ENCODE data around the gene RGS13. TPM values are rescaled to one million over a fixed set of nuclear protein-coding genes. Genes with fewer than 3 reads are reported as not detected.

RGS13 gene
- total and polyA plus RNA-seq, 7 donors: 0.36 to 7.8 (median 1.2) TPM; not detected in 2

GRCh38 chr1:192592981-192593708 is 42.8 kb upstream of the RGS13 start:
- Histone ChIP-seq H3K27ac (peak overlapping the region; percentile 75 to 83 (median 80)), H3K36me3 (no peaks in the 10 kb centered on the region), H3K27me3 (no peaks in the 10 kb centered on the region), H3K4me1 (peaks cover 0 to 22% (median 15%) of the 10 kb centered on the region in 4 donors), H3K4me3 (peak overlapping the region in 2 of 4 donors; percentile 9 to 10), H3K9me3 (no peaks in the 10 kb centered on the region)
- WGBS, 2 donors: 94% methylated on average over 2 of the region's 2 CpGs
- TF ChIP-seq CTCF (IDR thresholded peaks at IDR 0.05): no peak
- peak; percentile 33 to 70 (median 62) for TF ChIP-seq POLR2AphosphoS5 (IDR thresholded peaks at IDR 0.05)
- TF ChIP-seq POLR2A (IDR thresholded peaks at IDR 0.05): no peak
- TF ChIP-seq EP300 (IDR thresholded peaks at IDR 0.05): peak in 2 of 4 donors; percentile 71 to 83
- intact Hi-C loops (cut with DNase I): loop anchor here (5.0 kb wide), 2 partner anchors 106 to 314 kb away; no protein-coding TSS in a partner anchor
- DNase-seq: no peak

GRCh38 chr1:192595299-192595698 is 40.6 kb upstream of the RGS13 start:
- no peaks in the 10 kb centered on the region for H3K9me3 ChIP-seq
- TF ChIP-seq EP300 (IDR thresholded peaks at IDR 0.05) (no peak), POLR2A (IDR thresholded peaks at IDR 0.05) (no peak), POLR2AphosphoS5 (IDR thresholded peaks at IDR 0.05) (no peak), CTCF (IDR thresholded peaks at IDR 0.05) (no peak)
- no peaks in the 10 kb centered on the region for H3K27me3 ChIP-seq
- H3K4me3 ChIP-seq: no peak overlapping the region
- no peak overlapping the region for H3K27ac ChIP-seq
- H3K36me3 ChIP-seq: no peaks in the 10 kb centered on the region
- DNase-seq: no peak
- H3K4me1 ChIP-seq: peaks cover 0 to 22% (median 12%) of the 10 kb centered on the region in 4 donors
- intact Hi-C loops (cut with DNase I): no loop called here
- 60 to 84% methylated on average over 3 of the region's 3 CpGs for WGBS, 2 donors

GRCh38 chr1:192598589-192598988 is 37.4 kb upstream of the RGS13 start:
- Histone ChIP-seq H3K27ac (no peak overlapping the region), H3K9me3 (no peaks in the 10 kb centered on the region), H3K4me3 (no peak overlapping the region), H3K36me3 (no peaks in the 10 kb centered on the region), H3K4me1 (peaks cover 0 to 10% (median 1%) of the 10 kb centered on the region in 4 donors), H3K27me3 (no peaks in the 10 kb centered on the region)
- 87 to 89% methylated on average over 3 of the region's 3 CpGs for WGBS, 2 donors
- no peak for DNase-seq
- TF ChIP-seq POLR2AphosphoS5 (IDR thresholded peaks at IDR 0.05): no peak
- no peak for TF ChIP-seq EP300 (IDR thresholded peaks at IDR 0.05)
- no peak for TF ChIP-seq POLR2A (IDR thresholded peaks at IDR 0.05)
- no peak for TF ChIP-seq CTCF (IDR thresholded peaks at IDR 0.05)
- intact Hi-C loops (cut with DNase I): no loop called here

- Histone ChIP-seq H3K4me3 (no peak overlapping the region), H3K9me3 (no peaks in the 10 kb centered on the region), H3K36me3 (no peaks in the 10 kb centered on the region), H3K27me3 (no peaks in the 10 kb centered on the region), H3K4me1 (peaks cover 0 to 8% (median 0%) of the 10 kb centered on the region in 4 donors), H3K27ac (no peak overlapping the region)
- intact Hi-C loops (cut with DNase I): no loop called here
- no peak for DNase-seq
- TF ChIP-seq POLR2AphosphoS5 (IDR thresholded peaks at IDR 0.05): no peak
- TF ChIP-seq CTCF (IDR thresholded peaks at IDR 0.05): no peak
- TF ChIP-seq POLR2A (IDR thresholded peaks at IDR 0.05): no peak
- no peak for TF ChIP-seq EP300 (IDR thresholded peaks at IDR 0.05)
- WGBS, 2 donors: 57 to 65% methylated on average over 1 of the region's 1 CpG
These were observed 35.7 kb upstream of the RGS13 start for GRCh38 chr1:192600275-192600674.
